PC-3 (cell line): ENCODE measurements around the gene DPPA4.

ENCODE experiments used
- EZH2 ChIP-seq: fragments of 300-600 bp; sonication (generic); IDR thresholded peaks from one replicate; pipeline ENCODE4 v1.6.1; 2017; ENCODE audit warnings: antibody characterized with exemption, mild to moderate bottlenecking, low read length; ENCODE audit not compliant: unreplicated experiment
- EZH2phosphoT487 ChIP-seq: fragments of 300-600 bp; sonication (generic); IDR thresholded peaks from 2 replicates; pipeline ENCODE4 v1.6.1; 2018; ENCODE audit warnings: mild to moderate bottlenecking, antibody characterized with exemption, low read length, borderline replicate concordance
- TF ChIP-seq, protein P1 (sequence below): fragments of 300-600 bp; sonication (generic); conservative IDR thresholded peaks from 2 replicates; pipeline ENCODE4 v1.5.1; 2017; ENCODE audit warnings: antibody characterized with exemption, low read depth, mild to moderate bottlenecking, low read length

DNA sequence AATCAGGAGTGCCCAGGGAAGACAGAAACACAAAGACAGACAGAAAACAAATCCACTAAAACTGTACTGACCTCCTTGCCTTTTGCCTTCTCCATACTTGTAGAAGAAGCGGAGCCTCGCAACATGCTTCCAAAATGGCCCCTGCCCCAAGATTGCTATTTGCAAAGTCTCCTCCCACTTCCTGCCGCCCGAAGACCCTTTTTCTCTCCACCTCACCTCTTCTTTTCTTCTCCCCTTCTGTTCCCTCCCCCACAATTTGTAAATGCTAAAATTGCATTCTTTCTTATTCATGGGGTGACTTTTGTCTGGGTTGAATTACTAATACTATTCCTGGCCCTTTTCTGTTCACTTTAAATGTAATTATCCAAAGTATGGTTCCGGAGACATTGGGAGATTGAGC is at the start of gene DPPA4:
- TF ChIP-seq, protein P1, sequence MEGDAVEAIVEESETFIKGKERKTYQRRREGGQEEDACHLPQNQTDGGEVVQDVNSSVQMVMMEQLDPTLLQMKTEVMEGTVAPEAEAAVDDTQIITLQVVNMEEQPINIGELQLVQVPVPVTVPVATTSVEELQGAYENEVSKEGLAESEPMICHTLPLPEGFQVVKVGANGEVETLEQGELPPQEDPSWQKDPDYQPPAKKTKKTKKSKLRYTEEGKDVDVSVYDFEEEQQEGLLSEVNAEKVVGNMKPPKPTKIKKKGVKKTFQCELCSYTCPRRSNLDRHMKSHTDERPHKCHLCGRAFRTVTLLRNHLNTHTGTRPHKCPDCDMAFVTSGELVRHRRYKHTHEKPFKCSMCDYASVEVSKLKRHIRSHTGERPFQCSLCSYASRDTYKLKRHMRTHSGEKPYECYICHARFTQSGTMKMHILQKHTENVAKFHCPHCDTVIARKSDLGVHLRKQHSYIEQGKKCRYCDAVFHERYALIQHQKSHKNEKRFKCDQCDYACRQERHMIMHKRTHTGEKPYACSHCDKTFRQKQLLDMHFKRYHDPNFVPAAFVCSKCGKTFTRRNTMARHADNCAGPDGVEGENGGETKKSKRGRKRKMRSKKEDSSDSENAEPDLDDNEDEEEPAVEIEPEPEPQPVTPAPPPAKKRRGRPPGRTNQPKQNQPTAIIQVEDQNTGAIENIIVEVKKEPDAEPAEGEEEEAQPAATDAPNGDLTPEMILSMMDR = no peak
- TF ChIP-seq EZH2phosphoT487 = no peak
- TF ChIP-seq EZH2 = no peak
